HG03097 (cell line): Measurements from ENCODE around the gene IFT81.

Experiments used
- ATAC-seq: cut with Tn5 transposase; IDR thresholded peaks from one replicate; pipeline ENCODE4 v1.9.1; 2021; ENCODE audit not compliant: unreplicated experiment, low FRiP score

The IFT81 gene

DNA sequence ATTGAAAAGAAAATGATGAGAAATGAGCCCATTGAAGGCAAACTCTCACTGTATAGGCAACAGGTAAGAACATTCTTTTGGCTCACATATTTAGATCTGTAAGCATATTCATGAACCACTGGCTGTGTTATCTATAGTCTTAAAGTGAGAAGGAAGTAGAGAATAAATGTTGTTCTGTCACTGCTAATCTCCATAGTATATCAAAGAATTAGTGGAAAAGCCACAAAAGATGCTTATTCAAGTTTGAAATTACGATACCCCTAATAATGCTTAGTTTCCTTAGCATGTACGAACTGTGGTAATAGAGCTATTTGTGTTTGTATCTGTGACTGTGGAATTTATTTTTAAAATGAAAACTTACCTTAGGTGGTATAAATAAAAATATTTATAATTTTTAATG lies 22.8 kb downstream of the IFT81 start:
- ATAC-seq = no peak

DNA sequence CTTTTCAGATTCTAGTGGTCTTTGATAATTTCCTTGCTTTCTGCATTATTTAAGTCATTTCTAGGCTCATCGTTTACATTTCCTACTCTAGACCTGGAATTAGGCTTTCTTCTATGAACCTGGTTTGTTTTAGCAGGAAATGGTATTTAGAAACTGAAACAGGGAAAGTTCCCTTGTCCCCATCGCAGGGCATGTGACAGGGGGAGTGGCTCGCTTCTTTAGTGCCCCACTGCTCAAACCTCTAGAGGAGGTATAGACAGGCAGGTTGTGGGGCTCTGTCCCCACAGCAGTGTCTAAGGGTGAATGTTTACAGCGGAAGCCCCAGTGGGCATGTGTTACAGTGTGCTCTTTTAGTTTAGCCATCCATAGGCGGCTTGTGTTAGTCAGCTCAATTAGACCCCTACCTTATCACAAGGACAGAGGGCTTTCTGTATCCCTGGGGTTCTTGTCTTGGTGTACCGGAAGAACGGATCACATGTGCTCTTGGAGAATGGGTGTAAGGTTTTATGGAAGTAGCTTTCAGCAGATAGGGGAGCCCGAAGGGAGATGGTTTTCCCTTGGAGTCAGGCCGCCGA lies 25.0 kb downstream of the IFT81 start:
- ATAC-seq = no peak

DNA sequence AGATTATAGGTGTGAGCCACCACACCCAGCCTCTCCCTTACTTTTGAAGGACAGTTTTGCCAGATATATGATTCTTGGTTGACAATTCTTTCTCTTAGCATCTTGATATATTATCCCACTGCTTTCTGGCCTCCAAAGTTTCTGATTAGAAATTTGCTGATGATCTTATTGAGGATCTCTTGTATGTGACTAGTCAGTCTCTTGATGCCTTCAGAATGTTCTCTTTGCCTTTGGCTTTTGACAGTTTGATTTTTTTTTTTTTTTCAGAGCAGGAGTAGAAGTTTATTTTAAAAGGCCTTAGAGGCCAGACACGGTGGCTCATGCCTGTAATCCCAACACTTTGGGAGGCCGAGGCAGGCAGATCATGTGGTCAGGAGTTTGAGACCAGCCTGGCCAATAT lies 32.6 kb downstream of the IFT81 start:
- no peak for ATAC-seq

DNA sequence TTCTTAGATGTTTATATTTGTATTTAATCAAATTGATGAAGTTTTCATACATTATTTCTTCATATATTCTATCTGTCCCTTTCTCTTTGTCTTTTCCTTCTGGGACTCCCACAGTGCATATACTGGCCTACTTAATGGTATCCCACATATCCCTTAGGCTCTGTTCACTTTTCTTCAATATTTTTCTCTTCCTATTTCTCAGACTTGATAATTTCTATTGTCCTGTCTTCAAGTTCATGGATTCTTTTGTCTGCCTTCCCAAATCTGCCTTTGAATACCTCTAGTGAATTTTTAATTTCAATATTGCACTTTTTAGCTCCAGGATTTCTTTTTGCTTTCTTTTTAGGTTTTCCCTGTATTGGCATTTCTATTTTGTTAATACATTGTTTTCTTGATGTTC lies 33.4 kb downstream of the IFT81 start:
- ATAC-seq = no peak

DNA sequence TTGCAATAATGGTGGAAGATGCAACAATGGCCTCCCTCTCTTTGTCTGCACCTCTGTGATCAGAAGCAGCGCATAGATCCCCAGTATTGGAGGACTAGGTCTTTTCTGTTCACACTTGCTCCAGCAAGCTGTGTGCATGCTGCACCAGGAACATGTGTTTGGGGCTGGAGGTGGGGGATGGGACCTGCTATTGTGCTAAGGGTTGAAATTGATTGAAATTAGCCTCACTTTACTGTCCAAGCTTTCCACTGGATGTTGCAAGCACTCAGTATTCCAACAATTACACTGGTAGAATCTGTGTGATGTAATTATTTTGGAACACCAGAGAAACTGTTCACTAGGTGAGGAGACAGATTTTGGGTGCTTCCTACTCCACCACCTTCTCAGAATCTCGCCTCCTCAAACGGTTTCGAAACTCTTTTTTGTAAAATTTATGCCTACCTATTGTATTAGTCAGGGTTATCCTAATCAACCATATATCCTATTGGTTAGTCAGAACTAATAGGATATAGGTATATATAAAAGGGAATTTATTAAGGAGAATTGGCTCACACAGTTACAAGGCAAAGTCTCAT lies 35.6 kb downstream of the IFT81 start:
- no peak for ATAC-seq

DNA sequence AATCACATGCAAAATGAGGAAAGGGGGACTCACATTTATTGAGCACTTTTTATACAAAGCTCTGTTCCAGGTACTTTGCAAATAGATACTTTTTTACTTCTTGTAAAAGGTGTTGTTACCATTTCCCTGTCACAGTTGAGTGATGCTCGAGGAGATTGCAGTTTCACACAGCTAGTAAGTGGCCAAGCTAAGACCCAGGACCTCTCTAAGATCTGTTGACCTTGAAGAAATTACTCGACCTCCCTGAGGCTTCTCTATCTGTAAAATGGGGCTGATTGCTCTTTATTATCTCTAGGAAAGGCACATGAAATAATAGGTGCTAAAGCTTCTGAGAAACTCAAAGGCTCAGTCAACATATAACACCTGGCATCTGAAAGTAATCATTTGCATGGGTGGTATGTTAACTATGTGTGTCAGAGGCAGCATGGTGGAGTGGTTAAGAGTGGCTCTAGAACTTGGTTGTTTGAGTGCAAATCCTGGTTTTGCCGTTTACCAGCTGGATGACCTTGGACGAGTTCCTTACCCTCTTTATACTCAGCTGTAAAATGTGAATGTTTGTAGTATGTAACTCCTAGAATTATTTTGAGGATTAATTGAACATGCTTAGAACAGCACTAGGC lies 41.5 kb downstream of the IFT81 start:
- ATAC-seq = peak; percentile 78

DNA sequence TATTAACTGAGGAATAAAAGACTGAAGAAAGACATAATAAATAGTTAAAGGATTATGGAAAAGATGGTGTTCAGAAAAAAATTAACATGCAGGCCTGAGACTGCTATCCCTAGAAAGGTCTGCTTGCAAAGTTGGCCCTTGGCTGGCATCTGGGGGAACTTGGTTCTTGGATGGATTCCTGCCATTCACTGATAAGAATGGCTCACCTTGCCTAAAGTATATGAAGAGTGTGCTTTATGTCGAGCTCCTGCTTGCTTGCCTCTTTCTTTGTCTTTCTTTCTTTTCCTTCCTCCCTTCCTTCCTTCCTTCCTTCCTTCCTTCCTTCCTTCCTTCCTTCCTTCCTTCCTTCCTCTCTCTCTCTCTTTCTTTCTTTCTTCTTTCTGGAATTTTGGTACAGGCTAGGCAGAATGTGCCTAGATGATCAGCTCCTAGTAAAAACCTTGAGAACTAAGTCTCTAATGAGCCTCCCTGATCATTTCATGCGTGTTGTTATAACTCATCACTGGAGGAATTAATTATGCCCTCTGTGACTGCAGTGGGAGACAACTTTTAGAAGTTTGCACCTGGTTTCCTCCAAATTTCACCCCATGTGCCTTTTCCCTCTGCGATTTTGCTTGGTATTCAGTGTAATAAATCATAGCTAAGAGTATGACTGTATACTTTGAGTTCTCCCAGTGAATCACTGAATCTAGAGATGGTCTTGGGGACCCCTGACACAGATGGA lies 44.7 kb downstream of the IFT81 start:
- ATAC-seq = no peak

DNA sequence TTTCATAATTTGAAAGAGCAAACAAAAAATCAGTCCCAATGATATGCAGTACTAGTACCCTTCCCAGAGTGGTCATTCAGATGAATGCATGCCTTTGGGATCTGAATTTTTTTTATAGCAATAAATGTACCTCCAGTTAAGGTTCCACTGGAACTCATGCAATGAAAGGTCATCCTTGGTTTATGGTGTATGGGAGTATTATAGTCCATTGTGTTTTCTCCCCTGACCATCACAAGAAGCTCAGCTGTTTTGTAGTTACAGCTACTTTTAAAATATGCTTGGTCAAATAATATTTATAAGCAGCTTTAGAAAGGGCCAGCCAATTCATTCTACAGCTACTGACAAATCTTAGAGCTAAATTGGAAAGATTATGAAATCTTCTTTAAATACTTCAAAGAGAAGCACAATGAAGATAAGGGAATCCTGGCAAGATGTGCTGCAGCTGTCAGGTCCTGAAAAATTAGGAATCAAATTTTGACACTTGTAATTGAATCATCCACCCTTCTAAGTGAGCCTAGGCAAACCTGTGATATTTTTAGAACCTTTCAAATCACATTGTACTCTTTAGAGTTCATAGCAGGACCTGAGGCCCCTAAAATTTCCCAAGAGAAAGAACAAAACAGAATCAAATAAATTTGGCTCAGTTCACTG lies 46.5 kb downstream of the IFT81 start:
- ATAC-seq = no peak

DNA sequence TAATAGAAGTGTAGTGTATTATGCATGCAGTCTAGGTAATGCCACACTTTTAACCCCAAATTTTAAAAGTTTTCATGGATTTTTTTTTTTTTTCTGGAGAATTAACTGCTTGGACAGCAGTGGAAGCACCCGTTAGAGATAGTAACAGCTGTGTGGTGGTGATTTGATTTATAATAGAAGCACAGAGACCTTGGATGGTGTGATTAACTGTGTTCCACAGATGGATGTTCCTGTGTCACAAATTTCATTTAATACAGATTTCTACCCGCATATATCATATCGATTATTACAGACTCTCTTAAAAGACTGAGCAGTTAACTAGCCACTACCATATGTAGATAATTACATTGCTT lies 47.0 kb downstream of the IFT81 start:
- ATAC-seq = no peak

DNA sequence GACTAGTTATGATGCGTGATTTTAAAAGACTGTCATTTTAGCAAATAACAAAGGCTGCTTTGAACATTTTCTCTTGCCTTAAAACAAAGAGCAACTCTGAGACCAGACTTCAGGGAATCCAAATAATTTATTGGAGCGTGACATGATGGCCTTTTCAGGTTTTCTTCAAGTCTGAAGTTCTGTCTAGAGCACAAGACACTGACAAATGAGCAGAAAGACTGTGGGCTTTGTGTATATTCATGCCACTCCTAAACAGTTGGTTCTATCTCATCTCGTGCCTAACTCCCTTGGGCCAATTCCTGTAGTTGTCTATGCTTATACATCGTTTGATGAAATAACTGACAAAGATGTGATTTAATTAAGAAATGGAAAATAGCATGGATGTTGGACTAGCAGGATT lies 47.5 kb downstream of the IFT81 start:
- ATAC-seq = no peak

DNA sequence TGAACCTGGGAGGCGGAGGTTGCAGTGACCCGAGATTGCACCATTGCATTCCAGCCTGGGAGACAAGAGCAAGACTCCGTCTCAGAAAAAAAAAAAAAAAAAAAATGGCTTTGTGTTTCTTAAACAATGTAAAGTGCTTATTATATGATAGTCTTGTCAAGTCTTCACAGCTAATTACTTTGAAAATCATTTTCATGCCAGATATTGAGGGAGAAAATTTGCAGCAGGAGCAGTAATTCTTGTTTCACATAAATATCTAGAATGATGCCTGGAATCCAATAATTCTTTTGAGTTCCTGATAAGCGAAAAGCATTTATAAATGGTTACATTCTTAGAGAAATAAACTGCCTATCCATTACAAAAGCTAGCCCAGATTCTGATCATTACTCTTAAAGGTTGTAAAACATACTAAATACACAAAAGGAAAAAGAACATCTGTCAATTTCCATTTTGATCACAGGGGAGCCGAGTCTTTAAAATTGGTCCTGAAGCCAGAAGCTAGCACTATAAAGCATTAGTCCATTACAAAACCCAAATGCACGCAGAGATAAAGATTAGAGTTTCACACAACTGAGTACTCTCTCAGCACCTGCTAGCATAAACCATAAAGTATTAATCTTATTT lies 50.3 kb downstream of the IFT81 start:
- no peak for ATAC-seq

DNA sequence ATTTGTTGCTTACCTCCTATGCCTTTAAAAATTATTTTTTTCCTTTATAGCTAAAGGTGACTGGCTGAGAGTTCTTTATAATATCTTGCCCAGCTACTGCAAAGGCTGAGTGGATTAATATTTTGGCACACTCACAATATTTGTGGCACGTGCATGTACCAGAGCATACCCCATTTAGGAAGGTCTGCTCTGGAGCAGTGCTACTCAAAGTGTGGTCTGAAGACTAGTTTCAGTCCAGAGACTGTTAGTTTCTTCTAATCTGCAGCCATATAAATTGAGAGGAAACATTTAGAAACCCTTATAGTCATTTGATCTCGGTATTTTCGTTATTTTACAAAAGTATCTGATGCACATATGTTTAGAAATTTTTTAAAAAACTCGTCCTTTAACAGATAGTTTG lies 51.0 kb downstream of the IFT81 start:
- ATAC-seq = no peak

DNA sequence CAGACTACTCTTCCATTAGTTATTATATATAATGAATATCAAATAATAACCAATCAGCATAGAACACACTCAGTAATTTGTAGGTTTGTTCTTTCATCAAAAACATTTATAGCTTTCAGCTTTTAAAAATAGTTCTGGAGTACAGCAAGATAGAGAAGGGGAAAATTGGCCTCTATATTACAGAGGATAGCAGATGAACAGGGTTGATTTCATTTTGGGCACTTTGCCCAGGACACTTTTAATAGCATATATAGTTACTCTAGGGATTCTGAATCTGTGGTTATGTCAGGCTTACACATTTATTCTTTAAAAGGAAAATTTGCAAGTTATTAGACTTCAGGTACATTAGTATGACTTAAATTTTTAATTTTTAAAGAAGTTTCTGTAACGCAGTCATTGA lies 52.6 kb downstream of the IFT81 start:
- no peak for ATAC-seq

DNA sequence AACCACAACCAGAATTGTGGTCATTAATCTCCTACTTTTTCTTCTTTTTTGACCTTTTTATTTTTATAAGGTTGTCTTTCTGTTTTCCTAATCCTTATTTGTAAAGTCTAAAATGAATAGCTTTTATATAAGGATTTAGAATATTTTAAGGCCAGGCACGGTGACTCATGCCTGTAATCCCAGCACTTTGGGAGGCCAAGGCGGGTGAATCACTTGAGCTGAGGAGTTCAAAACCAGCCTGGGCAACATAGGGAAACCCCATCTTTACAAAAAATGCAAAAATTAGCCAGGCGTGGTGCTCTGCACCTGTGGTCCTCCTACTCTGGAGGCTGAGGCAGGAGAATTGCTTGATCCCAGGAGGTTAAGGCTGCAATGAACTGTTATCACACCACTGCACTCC lies 55.1 kb downstream of the IFT81 start:
- ATAC-seq = no peak

DNA sequence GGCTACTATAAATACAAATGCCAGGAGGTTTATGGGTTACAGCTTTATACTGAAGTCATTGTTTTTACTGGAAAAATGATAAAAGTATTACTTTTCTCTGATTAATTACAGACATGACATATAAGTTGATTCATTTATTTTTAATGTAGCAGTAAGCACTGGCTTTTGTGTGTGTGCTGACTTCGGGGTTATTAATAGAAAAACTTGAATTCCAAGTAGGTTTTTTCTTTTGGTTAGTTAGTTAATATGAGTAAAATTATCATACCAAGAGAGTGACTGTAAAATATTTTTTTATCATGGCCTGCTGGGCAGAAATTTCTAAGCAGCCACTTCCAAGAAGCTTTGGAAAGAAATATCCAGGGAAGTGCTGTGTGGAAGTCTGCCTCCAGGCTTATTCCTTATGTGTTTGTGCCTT lies 56.4 kb downstream of the IFT81 start:
- no peak for ATAC-seq

DNA sequence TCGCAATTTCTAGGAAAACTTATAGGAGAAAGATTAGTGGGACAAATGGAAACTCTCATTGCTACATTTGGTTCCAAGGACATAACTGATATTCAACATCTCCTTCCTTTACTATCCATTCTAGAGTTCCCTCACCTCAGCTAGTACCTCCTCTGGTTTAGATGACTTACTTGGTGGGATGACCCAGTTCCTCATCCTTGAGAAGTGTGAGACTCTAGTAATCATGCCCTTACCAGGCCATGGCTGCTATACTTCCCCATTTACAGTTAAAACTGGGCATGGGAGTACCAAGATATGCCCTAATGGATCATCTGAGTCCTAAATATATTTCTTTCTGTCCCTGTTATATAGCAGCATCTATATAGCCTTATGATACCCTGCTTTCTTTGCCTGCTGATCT lies 58.1 kb downstream of the IFT81 start:
- ATAC-seq = no peak

DNA sequence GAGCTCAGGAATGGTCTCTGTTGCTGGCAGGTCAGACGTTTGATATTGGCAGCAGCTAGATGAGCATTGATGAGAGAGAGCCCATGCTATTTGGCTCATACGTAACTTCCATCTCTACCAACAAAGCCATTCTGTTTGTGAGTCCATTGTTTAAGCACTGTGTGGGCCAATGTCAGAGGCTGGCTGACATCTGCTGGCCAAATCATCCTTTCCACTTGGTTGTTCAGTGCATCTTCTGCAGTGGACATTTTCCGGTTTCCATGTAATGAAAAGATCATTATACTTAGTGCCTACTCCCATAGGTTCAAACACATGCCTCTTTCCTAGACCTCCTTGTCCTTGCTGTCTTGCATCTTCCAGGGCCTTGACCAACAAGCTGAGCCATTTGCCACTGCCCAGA lies 59.2 kb downstream of the IFT81 start:
- no peak for ATAC-seq

DNA sequence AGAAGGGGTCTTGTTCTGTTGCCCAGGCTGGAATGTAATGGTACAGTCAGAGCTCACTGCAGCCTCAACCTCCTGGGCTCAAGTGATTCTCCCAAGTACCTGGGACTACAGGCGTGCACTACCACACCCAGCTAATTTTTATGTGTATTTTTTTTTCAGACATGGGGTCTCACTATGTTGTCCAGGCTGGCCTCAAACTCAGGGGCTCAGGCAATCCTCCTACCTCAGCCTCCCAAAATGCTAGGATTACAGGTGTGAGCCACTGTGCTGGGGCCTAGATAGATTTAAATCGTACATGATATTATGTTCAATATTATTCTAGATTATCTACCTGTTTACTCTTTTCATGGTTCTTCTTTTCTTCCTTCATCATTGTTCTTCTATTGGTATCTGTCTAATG lies 61.5 kb downstream of the IFT81 start:
- no peak for ATAC-seq

DNA sequence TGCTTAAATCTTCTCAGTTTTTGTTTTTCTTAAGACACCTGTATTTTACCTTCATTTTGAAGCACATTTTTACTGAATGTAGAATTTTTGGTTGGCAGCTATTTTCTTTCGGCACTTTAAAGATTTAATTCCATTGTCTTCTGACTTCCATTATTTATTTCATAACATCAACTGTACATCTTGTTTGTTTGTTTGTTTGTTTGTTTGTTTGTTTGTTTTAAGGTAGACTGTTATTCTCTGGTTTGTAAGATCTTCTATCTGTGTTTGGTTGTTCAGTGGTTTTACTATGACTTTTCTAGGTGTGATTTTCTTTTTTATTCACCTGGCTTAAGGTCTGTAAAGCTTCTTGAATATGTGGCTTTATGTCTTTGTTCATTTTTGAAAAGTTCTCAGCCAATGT lies 61.9 kb downstream of the IFT81 start:
- ATAC-seq = no peak

DNA sequence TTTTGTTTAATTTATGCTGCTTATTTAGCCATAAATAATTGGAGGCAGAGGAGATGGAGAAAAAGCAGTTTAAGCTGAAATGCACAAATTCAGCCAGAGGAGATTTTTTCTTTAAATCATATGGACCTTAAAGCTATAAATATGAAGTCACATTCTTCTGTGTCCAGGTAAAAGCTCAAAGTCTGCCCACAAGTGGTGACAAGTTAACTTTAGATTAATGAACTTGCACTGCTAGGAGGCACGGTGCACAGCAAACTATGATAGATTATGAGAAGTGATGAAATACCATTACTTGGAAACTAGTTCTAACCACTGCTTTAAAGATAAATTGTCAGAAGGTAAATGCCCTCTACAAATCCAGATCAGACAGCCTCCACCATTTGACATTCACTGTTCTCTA lies 69.0 kb downstream of the IFT81 start:
- ATAC-seq = no peak

DNA sequence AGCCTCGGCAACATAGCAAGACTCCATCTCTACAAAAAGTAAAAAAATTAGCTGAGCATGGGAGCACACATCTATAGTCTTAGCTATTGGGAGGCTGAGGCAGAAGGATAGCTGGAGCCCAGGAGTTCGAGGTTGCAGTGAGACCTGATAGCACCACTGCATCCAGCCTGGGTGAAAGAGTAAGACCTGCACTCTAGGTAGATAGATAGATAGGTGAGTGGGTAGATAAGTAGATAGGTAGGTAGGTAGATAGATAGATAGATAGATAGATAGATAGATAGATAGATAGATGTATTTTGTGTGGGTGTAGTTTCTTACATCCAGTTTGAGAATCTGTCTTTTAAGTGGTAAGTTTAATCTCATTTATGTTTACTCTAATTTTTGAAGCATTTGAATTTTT lies 72.8 kb downstream of the IFT81 start:
- no peak for ATAC-seq
